ENCODE measurements around the gene PIP4K2B. TPM values are rescaled to one million over a fixed set of nuclear protein-coding genes. Genes with fewer than 3 reads are reported as not detected.

PIP4K2B gene
- total and polyA plus RNA-seq, 9 donors, result 32.1 to 95.3 (median 66.5) TPM

DNA sequence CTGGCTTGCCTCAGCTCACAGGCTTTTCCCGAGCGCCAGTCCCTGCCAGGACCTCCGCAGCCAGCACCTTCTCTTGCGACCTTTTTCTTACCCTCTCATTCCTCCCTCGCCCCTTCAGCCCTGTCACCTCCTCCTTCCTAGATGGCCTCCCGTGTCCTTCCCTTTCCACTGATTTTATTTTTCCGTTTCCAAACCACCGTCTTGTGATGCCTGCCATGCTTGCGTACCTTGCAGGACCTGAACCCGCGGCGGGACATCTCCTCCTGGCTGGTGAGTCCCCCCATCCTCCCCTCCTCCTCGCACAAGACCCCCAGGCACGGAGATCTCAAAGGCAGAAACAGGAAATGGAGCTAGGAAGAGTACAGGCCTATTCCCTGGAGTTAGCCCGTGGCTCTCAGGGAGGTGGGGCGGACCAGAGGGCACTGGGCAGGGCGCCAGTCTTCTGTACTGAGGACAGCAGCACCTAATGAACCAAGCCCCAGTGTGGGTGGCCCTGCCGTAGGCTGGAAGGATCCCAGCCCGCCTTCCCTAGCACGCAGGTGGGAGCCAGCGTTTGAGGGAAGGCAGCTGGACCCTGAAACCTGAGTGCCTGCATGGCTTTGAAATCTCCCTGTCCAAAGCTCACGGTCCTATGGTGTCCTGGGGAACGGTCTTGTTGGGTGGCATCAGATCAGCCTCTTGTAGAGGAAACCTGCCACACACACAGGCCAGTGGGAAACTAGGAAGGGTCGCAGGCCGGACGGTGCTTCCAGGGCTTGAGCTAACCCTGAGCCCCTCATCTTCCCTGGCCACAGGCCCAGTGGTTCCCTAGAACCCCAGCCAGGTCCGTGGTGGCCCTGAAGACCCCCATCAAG, 68.6 kb downstream of the PIP4K2B start:
- H3K9me3 ChIP-seq, result no peaks in the 10 kb centered on the region
- intact Hi-C loops (cut with DNase I), result loop anchor here in 1 of 4 donors (5.0 kb wide), 1 partner anchor 38 kb away; no protein-coding TSS in a partner anchor
- peaks cover 8% of the 10 kb centered on the region for H3K4me1 ChIP-seq (ENCODE audit: insufficient read depth)
- peak; percentile 77 to 88 (median 80) for DNase-seq
- H3K27ac ChIP-seq, result peak overlapping the region; percentile 70 to 74
- H3K36me3 ChIP-seq, result no peaks in the 10 kb centered on the region
- 13 to 15% (median 15%) methylated on average over 27 of the region's 27 CpGs for WGBS, 3 donors
- H3K4me3 ChIP-seq, result peak overlapping the region; percentile 42
- TF ChIP-seq POLR2A (IDR thresholded peaks at IDR 0.05), result no peak
- TF ChIP-seq, protein P1, sequence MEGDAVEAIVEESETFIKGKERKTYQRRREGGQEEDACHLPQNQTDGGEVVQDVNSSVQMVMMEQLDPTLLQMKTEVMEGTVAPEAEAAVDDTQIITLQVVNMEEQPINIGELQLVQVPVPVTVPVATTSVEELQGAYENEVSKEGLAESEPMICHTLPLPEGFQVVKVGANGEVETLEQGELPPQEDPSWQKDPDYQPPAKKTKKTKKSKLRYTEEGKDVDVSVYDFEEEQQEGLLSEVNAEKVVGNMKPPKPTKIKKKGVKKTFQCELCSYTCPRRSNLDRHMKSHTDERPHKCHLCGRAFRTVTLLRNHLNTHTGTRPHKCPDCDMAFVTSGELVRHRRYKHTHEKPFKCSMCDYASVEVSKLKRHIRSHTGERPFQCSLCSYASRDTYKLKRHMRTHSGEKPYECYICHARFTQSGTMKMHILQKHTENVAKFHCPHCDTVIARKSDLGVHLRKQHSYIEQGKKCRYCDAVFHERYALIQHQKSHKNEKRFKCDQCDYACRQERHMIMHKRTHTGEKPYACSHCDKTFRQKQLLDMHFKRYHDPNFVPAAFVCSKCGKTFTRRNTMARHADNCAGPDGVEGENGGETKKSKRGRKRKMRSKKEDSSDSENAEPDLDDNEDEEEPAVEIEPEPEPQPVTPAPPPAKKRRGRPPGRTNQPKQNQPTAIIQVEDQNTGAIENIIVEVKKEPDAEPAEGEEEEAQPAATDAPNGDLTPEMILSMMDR (IDR thresholded peaks at IDR 0.05), result no peak
- no peaks in the 10 kb centered on the region for H3K27me3 ChIP-seq

DNA sequence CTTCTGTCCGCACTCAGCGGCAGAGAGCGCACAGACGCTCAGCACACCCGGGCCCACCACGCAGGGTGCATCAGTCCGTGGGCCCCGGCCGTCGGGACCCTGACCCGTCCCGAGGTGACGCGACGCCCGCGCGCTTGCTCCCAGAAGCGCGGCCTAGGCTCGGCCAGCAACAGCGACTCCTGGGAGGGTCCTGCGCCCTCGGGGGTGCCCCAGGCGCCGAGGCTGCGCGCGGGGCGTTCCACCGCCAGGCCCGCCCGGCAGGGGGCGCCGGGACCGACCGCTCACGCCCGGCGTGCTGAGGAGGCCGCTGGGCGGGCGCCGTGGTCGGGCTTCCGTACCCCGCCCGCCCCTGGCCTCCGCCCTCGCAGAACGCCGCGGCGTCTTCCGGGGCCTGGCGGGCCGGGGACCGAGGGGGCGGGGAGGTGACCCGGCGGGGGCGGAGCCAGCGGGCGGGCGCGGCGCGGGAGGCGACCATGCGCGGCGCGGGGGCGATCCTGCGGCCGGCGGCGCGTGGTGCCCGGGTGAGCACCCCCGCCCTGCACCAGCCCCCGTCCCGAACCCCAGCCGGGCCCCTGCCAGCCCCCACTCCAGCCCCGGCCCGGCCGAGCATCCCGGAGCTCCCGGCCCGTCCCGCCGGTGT, 69.3 kb downstream of the PIP4K2B start, which contains the start of gene CISD3:
Gene CISD3, plus strand, starts transcription at position 456 of the 640 bp plus-strand sequence. Its CDS starts 18 bp downstream, at position 474.
- 0 to 1% (median 0%) methylated on average over 36 to 92 of the region's 92 CpGs for whole genome bisulfite sequencing, 3 donors
- intact Hi-C loops (cut with DNase I), result loop anchor here in 1 of 4 donors (5.0 kb wide), 1 partner anchor 38 kb away; no protein-coding TSS in a partner anchor
- H3K9me3 ChIP-seq, result no peaks in the 10 kb centered on the region
- H3K27me3 ChIP-seq, result no peaks in the 10 kb centered on the region
- peaks cover 6% of the 10 kb centered on the region for H3K4me1 ChIP-seq (ENCODE audit: insufficient read depth)
- peak within 1 kb of the TSS; percentile 70 to 74 for H3K27ac ChIP-seq
- DNase-seq, result peak; percentile 83 to 90 (median 88)
- no peaks in the 10 kb centered on the region for H3K36me3 ChIP-seq
- H3K4me3 ChIP-seq, result peak within 1 kb of the TSS; percentile 42
- TF ChIP-seq POLR2A (IDR thresholded peaks at IDR 0.05), result peak; percentile 19
- TF ChIP-seq EP300 (IDR thresholded peaks at IDR 0.05), result no peak
- TF ChIP-seq, protein P1 (IDR thresholded peaks at IDR 0.05), result peak; percentile 47 to 98 (median 97)

DNA sequence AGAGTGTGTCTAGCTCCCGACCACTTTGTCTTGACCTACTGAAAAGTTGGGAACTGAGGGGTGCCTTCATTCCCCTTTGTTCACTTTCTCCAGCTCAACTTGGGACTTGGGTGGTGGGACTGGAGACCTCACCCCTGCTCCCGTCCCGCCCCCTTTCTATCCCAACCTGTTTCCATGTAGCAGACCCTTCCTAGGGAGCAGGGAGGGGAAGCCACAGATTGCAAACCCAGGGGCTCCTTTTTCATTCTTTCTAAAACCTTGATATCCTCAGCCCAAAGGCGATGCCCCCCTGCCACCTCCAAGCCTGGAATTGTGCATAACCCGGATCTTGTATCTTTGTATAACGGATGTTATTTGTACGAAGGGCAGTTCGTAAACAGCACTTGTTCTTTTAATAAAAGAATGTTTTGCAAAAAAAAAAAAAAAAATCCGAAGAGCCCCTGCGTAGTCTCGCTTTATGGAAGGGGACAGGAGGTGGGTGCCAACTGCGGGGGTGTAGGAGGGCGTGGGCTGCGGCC, 69.9 kb downstream of the PIP4K2B start:
- Histone ChIP-seq H3K27me3 (no peaks in the 10 kb centered on the region), H3K4me1 (ENCODE audit: insufficient read depth) (peaks cover 5% of the 10 kb centered on the region), H3K9me3 (no peaks in the 10 kb centered on the region), H3K4me3 (peak overlapping the region; percentile 42), H3K27ac (peak overlapping the region; percentile 70 to 74), H3K36me3 (no peaks in the 10 kb centered on the region)
- WGBS, 3 donors, result 16 to 20% (median 19%) methylated on average over 14 of the region's 14 CpGs
- no peak for TF ChIP-seq POLR2A (IDR thresholded peaks at IDR 0.05)
- TF ChIP-seq, protein P1 (IDR thresholded peaks at IDR 0.05), result no peak
- no peak for TF ChIP-seq EP300 (IDR thresholded peaks at IDR 0.05)
- intact Hi-C loops (cut with DNase I), result no loop called here
- no peak for DNase-seq

DNA sequence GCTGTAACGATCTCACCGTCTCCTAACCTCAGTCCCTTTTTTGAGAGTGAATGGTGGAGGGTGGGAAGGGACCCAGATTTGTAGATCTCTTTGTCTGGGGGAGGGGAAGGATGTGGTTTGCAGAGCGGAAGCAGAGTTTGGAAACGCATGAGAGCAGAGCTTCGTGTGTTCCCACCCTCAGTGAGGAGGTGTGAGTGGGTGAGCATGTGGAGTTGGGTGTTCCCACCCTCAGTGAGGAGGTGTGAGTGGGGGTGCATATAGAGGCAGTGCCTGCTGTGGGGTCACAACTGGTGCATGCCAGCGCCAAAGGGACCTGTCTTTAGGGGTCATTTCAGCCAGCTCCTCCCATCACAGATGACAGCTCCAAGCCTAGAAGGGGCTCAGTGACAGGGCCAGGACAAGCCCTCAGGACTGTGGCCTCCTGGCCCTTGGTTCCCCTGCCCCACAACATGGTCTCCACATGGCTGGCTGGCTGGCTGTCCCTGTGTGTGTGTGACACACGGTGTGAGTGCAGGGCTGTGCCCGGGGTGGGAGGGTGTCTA, 71.0 kb downstream of the PIP4K2B start:
- no peaks in the 10 kb centered on the region for H3K27me3 ChIP-seq
- H3K9me3 ChIP-seq, result no peaks in the 10 kb centered on the region
- intact Hi-C loops (cut with DNase I), result no loop called here
- no peak for DNase-seq
- 72 to 78% (median 73%) methylated on average over 8 of the region's 8 CpGs for WGBS, 3 donors
- no peak overlapping the region for H3K27ac ChIP-seq
- no peak overlapping the region for H3K4me3 ChIP-seq
- TF ChIP-seq, protein P1 (IDR thresholded peaks at IDR 0.05), result no peak
- TF ChIP-seq EP300 (IDR thresholded peaks at IDR 0.05) (no peak), POLR2A (IDR thresholded peaks at IDR 0.05) (no peak)
- peaks cover 5% of the 10 kb centered on the region for H3K4me1 ChIP-seq (ENCODE audit: insufficient read depth)
- H3K36me3 ChIP-seq, result no peaks in the 10 kb centered on the region
